ENCODE results near the gene XRN1. TPM values are rescaled to one million over a fixed set of nuclear protein-coding genes. Genes with fewer than 3 reads are reported as not detected.
"Not testable (repeated sequence)": the region's sequence is repeated elsewhere in the genome, so short reads cannot be mapped to it uniquely, and the experiment has no call there.

XRN1 gene
- total RNA-seq, 1 donor, result 57.5 TPM

DNA sequence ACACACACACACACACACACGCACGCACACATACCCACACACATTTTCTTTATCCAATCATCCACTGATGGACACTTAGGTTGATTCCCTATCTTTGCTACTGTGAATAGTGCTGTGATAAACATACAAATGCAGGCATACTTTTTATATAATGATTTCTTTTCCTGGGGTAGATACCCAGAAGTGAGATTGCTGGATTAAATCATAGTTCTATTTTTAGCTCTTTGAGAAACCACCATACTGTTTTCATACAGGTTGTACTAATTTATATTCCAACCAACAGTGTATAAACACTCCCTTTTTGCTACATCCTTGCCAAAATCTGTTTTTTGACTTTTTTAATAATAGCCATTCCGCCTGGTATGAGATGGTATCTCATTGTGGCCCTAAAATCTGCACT, 127.9 kb downstream of the XRN1 start:
- Histone ChIP-seq H3K9me3 (ENCODE audit: low read depth, low read length) (no peaks in the 10 kb centered on the region), H3K4me2 (ENCODE audit: insufficient read depth, low read length) (no peak overlapping the region), H3K4me3 (ENCODE audit: insufficient read depth, low read length) (no peak overlapping the region), H3K27ac (ENCODE audit: low read depth, low read length) (no peak overlapping the region), H4K20me1 (ENCODE audit: insufficient read depth, low read length) (no peaks in the 10 kb centered on the region), H3K4me1 (ENCODE audit: insufficient read depth, low read length) (peaks cover 24% of the 10 kb centered on the region), H3K36me3 (ENCODE audit: insufficient read depth, low read length) (no peaks in the 10 kb centered on the region), H3K27me3 (ENCODE audit: insufficient read depth, low read length) (no peaks in the 10 kb centered on the region), H3K79me2 (ENCODE audit: insufficient read depth, low read length) (no peaks in the 10 kb centered on the region), H2AFZ (ENCODE audit: low read length) (no peak overlapping the region)
- DNase-seq (ENCODE audit: insufficient read length, low spot score, missing footprints), result no peak
- TF ChIP-seq, protein P1, sequence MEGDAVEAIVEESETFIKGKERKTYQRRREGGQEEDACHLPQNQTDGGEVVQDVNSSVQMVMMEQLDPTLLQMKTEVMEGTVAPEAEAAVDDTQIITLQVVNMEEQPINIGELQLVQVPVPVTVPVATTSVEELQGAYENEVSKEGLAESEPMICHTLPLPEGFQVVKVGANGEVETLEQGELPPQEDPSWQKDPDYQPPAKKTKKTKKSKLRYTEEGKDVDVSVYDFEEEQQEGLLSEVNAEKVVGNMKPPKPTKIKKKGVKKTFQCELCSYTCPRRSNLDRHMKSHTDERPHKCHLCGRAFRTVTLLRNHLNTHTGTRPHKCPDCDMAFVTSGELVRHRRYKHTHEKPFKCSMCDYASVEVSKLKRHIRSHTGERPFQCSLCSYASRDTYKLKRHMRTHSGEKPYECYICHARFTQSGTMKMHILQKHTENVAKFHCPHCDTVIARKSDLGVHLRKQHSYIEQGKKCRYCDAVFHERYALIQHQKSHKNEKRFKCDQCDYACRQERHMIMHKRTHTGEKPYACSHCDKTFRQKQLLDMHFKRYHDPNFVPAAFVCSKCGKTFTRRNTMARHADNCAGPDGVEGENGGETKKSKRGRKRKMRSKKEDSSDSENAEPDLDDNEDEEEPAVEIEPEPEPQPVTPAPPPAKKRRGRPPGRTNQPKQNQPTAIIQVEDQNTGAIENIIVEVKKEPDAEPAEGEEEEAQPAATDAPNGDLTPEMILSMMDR (IDR thresholded peaks at IDR 0.05; ENCODE audit: extremely low read depth, low read depth, low read length), result no peak

DNA sequence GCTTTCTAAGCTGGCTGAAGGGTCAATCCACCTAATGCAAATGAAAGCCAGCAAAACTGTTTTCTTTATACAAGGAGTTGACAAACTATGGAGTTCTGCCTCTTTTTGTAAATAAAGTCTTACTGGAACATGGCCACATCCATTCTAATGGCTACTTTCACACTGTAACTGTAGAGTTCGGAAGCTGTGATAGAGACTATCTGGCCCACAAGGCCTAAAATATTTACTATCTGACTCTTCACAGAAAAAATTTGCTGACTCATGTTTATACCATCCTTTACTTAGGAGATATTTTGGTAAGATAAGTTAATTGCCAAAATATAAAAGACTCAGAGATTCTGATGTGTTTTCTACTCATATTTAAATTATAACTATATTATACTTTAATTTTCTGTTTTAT, 128.7 kb downstream of the XRN1 start:
- no peak for DNase-seq (ENCODE audit: insufficient read length, low spot score, missing footprints)
- Histone ChIP-seq H3K27me3 (ENCODE audit: insufficient read depth, low read length) (no peaks in the 10 kb centered on the region), H3K4me3 (ENCODE audit: insufficient read depth, low read length) (no peak overlapping the region), H3K4me2 (ENCODE audit: insufficient read depth, low read length) (peak overlapping the region; percentile 17), H2AFZ (ENCODE audit: low read length) (no peak overlapping the region), H3K36me3 (ENCODE audit: insufficient read depth, low read length) (no peaks in the 10 kb centered on the region), H4K20me1 (ENCODE audit: insufficient read depth, low read length) (no peaks in the 10 kb centered on the region), H3K9me3 (ENCODE audit: low read depth, low read length) (no peaks in the 10 kb centered on the region), H3K79me2 (ENCODE audit: insufficient read depth, low read length) (no peaks in the 10 kb centered on the region), H3K27ac (ENCODE audit: low read depth, low read length) (peak overlapping the region; percentile 42), H3K4me1 (ENCODE audit: insufficient read depth, low read length) (peaks cover 24% of the 10 kb centered on the region)
- TF ChIP-seq, protein P1 (IDR thresholded peaks at IDR 0.05; ENCODE audit: extremely low read depth, low read depth, low read length), result no peak

DNA sequence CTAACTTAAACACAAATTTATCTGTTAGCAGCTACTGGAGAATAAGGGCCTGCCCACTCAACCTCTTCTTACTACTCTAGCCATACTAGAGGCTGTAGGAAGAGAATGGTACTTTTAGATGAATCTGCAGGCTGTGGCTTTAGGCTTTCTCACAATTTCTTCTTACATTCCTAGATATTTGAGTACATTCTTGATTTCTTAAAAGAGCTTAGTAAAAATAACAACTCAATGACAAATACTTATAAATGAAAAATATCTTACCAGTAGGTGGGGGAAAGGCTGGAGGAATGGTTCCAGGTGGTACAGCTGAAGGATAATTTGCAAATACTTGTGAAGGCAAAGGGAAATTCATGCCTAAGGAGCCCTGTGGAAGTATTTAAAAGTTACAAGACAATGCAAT, 129.5 kb downstream of the XRN1 start:
- TF ChIP-seq, protein P1 (IDR thresholded peaks at IDR 0.05; ENCODE audit: extremely low read depth, low read depth, low read length), result no peak
- Histone ChIP-seq H3K27ac (ENCODE audit: low read depth, low read length) (no peak overlapping the region), H3K4me3 (ENCODE audit: insufficient read depth, low read length) (no peak overlapping the region), H3K36me3 (ENCODE audit: insufficient read depth, low read length) (peaks cover under 1% of the 10 kb centered on the region), H3K4me1 (ENCODE audit: insufficient read depth, low read length) (peaks cover 24% of the 10 kb centered on the region), H3K4me2 (ENCODE audit: insufficient read depth, low read length) (peak overlapping the region; percentile 6), H2AFZ (ENCODE audit: low read length) (no peak overlapping the region), H3K9me3 (ENCODE audit: low read depth, low read length) (no peaks in the 10 kb centered on the region), H4K20me1 (ENCODE audit: insufficient read depth, low read length) (no peaks in the 10 kb centered on the region), H3K79me2 (ENCODE audit: insufficient read depth, low read length) (no peaks in the 10 kb centered on the region), H3K27me3 (ENCODE audit: insufficient read depth, low read length) (no peaks in the 10 kb centered on the region)
- no peak for DNase-seq (ENCODE audit: insufficient read length, low spot score, missing footprints)

DNA sequence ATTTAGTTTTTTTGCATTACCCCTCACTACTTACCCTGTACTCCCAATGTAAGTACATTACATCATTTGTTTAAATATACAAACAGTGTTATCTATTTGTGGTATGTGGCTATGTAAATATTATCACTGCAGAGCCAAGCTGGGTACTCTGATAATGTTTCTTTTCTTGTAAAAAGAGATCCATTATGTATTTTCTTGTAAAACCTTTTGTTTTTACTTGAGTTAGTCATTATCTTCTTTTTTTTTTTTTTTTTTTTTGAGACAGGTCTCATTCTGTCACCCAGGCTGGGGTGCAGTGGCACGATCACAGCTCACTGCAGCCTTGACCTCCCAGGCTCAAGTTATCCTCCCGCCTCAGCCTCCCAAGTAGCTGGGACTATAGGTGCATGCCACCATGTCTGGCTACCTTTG, 131.9 kb downstream of the XRN1 start:
- not testable (repeated sequence) for H3K9me3 ChIP-seq (ENCODE audit: low read depth, low read length); H3K27ac ChIP-seq (ENCODE audit: low read depth, low read length); H3K27me3 ChIP-seq (ENCODE audit: insufficient read depth, low read length); H4K20me1 ChIP-seq (ENCODE audit: insufficient read depth, low read length); H3K79me2 ChIP-seq (ENCODE audit: insufficient read depth, low read length); H3K4me3 ChIP-seq (ENCODE audit: insufficient read depth, low read length); H2AFZ ChIP-seq (ENCODE audit: low read length); DNase-seq (ENCODE audit: insufficient read length, low spot score, missing footprints); H3K4me2 ChIP-seq (ENCODE audit: insufficient read depth, low read length)
- H3K36me3 ChIP-seq (ENCODE audit: insufficient read depth, low read length), result peaks cover 20% of the 10 kb centered on the region
- H3K4me1 ChIP-seq (ENCODE audit: insufficient read depth, low read length), result peaks cover 24% of the 10 kb centered on the region

Measured in osteoblast (primary cell).